RWPE2 (cell line): ENCODE results near the gene SFMBT2.
A peak's percentile ranks its signal among the peaks of the same experiment; 100 is the strongest.

Experiments
- ATAC-seq: fragments of 200-7000 bp; cut with Tn5 transposase; 3 replicates; pipeline ENCODE4 v1.9.1; 2021; ENCODE audit warnings: low read depth
- DNase-seq: peaks from one replicate; pipeline ENCODE4 v3.0.0-alpha.2; 2020; ENCODE audit warnings: low spot score
- H3K27ac ChIP-seq: fragments of 450-650 bp; 2 replicates; pipeline ENCODE4 v1.5.1; 2017; ENCODE audit warnings: mild to moderate bottlenecking; ENCODE audit not compliant: poor library complexity, severe bottlenecking
- H3K27me3 ChIP-seq: fragments of 250-450 bp; sonication (Bioruptor Pico); 2 replicates; pipeline ENCODE4 v1.5.1; 2021; ENCODE audit warnings: mild to moderate bottlenecking, moderate library complexity; ENCODE audit not compliant: insufficient read depth, poor library complexity, severe bottlenecking
- H3K36me3 ChIP-seq: fragments of 250-450 bp; sonication (Bioruptor Pico); 2 replicates; pipeline ENCODE4 v1.5.1; 2020; ENCODE audit warnings: low read depth, mild to moderate bottlenecking, moderate library complexity
- H3K4me1 ChIP-seq: fragments of 250-450 bp; sonication (Bioruptor Pico); 2 replicates; pipeline ENCODE4 v1.5.1; 2021; ENCODE audit warnings: mild to moderate bottlenecking, moderate library complexity; ENCODE audit not compliant: insufficient read depth, poor library complexity, severe bottlenecking
- H3K4me3 ChIP-seq: fragments of 250-450 bp; sonication (Bioruptor Pico); 2 replicates; pipeline ENCODE4 v1.5.1; 2021; ENCODE audit warnings: mild to moderate bottlenecking, moderate library complexity; ENCODE audit not compliant: severe bottlenecking
- H3K9me3 ChIP-seq: fragments of 250-450 bp; sonication (Bioruptor Pico); 2 replicates; pipeline ENCODE4 v1.5.1; 2021; ENCODE audit warnings: mild to moderate bottlenecking, moderate library complexity; ENCODE audit not compliant: severe bottlenecking
- CTCF ChIP-seq: fragments of 450-650 bp; IDR thresholded peaks from one replicate; pipeline ENCODE4 v1.5.1; 2017; ENCODE audit warnings: mild to moderate bottlenecking, moderate library complexity; ENCODE audit not compliant: poor library complexity, severe bottlenecking

The SFMBT2 gene

GRCh38 chr10:7435674-7436073, 24.8 kb upstream of the SFMBT2 start:
- peaks cover 19% of the 10 kb centered on the region for H3K27me3 ChIP-seq
- no peak overlapping the region for H3K4me3 ChIP-seq
- no peak overlapping the region for H3K27ac ChIP-seq
- H3K36me3 ChIP-seq: no peaks in the 10 kb centered on the region
- TF ChIP-seq CTCF: no peak
- peaks cover 5% of the 10 kb centered on the region for H3K4me1 ChIP-seq
- no peak for ATAC-seq
- H3K9me3 ChIP-seq: no peaks in the 10 kb centered on the region
- DNase-seq: no peak

GRCh38 chr10:7434378-7434777, 23.5 kb upstream of the SFMBT2 start:
- H3K27ac ChIP-seq: no peak overlapping the region

GRCh38 chr10:7433861-7434260, 23.0 kb upstream of the SFMBT2 start:
- TF ChIP-seq CTCF: no peak
- H3K4me3 ChIP-seq: peak overlapping the region; percentile 6
- peaks cover 19% of the 10 kb centered on the region for H3K27me3 ChIP-seq
- ATAC-seq (no peak), DNase-seq (no peak)
- peaks cover 5% of the 10 kb centered on the region for H3K4me1 ChIP-seq
- no peaks in the 10 kb centered on the region for H3K9me3 ChIP-seq
- H3K36me3 ChIP-seq: no peaks in the 10 kb centered on the region
- no peak overlapping the region for H3K27ac ChIP-seq

More at GRCh38 chr10:7434378-7434777, 23.5 kb upstream of the SFMBT2 start:
- no peak for ATAC-seq
- H3K9me3 ChIP-seq: no peaks in the 10 kb centered on the region
- peaks cover 5% of the 10 kb centered on the region for H3K4me1 ChIP-seq
- no peak overlapping the region for H3K4me3 ChIP-seq
- peaks cover 19% of the 10 kb centered on the region for H3K27me3 ChIP-seq
- DNase-seq: no peak
- TF ChIP-seq CTCF: no peak
- no peaks in the 10 kb centered on the region for H3K36me3 ChIP-seq

- ATAC-seq: no peak
- peak overlapping the region; percentile 6 for H3K4me3 ChIP-seq
- no peak for DNase-seq
Observed at GRCh38 chr10:7432884-7433726, 22.3 kb upstream of the SFMBT2 start.

More at GRCh38 chr10:7432884-7433726, 22.3 kb upstream of the SFMBT2 start:
- Histone ChIP-seq H3K4me1 (peaks cover 5% of the 10 kb centered on the region), H3K27ac (no peak overlapping the region), H3K9me3 (no peaks in the 10 kb centered on the region), H3K36me3 (no peaks in the 10 kb centered on the region), H3K27me3 (peaks cover 19% of the 10 kb centered on the region)
- TF ChIP-seq CTCF: no peak
